Measurements from ENCODE around the gene HBE1.
"Not testable (repeated sequence)": the region's sequence is repeated elsewhere in the genome, so short reads cannot be mapped to it uniquely, and the experiment has no call there.

Gene HBE1

GRCh38 chr11:5269715-5270147 is at the start of gene HBE1:
HBE1 (minus strand) TSS chr11:5269945; CDS start chr11:5269890, 55 bp downstream.
- DNase-seq: no peak

- DNase-seq: no peak
Observed at GRCh38 chr11:5317292-5317691, 47.5 kb upstream of the HBE1 start.

GRCh38 chr11:5313326-5314023 is 43.7 kb upstream of the HBE1 start:
- DNase-seq: not testable (repeated sequence)

GRCh38 chr11:5310423-5310822 is 40.7 kb upstream of the HBE1 start:
- no peak for DNase-seq

- no peak for DNase-seq
Observed at GRCh38 chr11:5307256-5308019, 37.7 kb upstream of the HBE1 start.

- DNase-seq: no peak
Observed at GRCh38 chr11:5304046-5304445, 34.3 kb upstream of the HBE1 start.

GRCh38 chr11:5303626-5304025 is 33.9 kb upstream of the HBE1 start:
- no peak for DNase-seq

GRCh38 chr11:5301846-5302245 is 32.1 kb upstream of the HBE1 start, which contains the start of gene OR51B4:
OR51B4 (minus strand) TSS chr11:5301946; CDS start chr11:5301946, 0 bp downstream.
- no peak for DNase-seq

- no peak for DNase-seq
Observed at GRCh38 chr11:5300251-5300650, 30.5 kb upstream of the HBE1 start.

GRCh38 chr11:5298451-5298850 is 28.7 kb upstream of the HBE1 start:
- no peak for DNase-seq

GRCh38 chr11:5297721-5298323 is 28.1 kb upstream of the HBE1 start:
- DNase-seq: no peak

GRCh38 chr11:5294342-5294995 is 24.7 kb upstream of the HBE1 start:
- not testable (repeated sequence) for DNase-seq

GRCh38 chr11:5293028-5293427 is 23.3 kb upstream of the HBE1 start:
- DNase-seq: no peak

GRCh38 chr11:5291207-5291838 is 21.6 kb upstream of the HBE1 start:
- DNase-seq: no peak

- no peak for DNase-seq
Observed at GRCh38 chr11:5290106-5290505, 20.4 kb upstream of the HBE1 start.

- no peak for DNase-seq
Observed at GRCh38 chr11:5289696-5290095, 20.0 kb upstream of the HBE1 start.

GRCh38 chr11:5288906-5289550 is 19.3 kb upstream of the HBE1 start:
- no peak for DNase-seq

GRCh38 chr11:5288108-5288905 is 18.6 kb upstream of the HBE1 start:
- DNase-seq: no peak

GRCh38 chr11:5286901-5287300 is 17.2 kb upstream of the HBE1 start:
- no peak for DNase-seq

- no peak for DNase-seq
Observed at GRCh38 chr11:5286351-5286750, 16.6 kb upstream of the HBE1 start.

GRCh38 chr11:5285703-5286340 is 16.1 kb upstream of the HBE1 start:
- DNase-seq: no peak

All from activated effector memory CD4-positive, alpha-beta T cell treated with Interleukin-2 at 50 U/mL for 16 hours (primary cell).